LoVo (cell line): ENCODE data around the gene UCK1.

Experiments used
- DNase-seq: peaks from one replicate; pipeline ENCODE4 v3.0.0-alpha.2; 2016; ENCODE audit warnings: low spot score

UCK1 gene

DNA sequence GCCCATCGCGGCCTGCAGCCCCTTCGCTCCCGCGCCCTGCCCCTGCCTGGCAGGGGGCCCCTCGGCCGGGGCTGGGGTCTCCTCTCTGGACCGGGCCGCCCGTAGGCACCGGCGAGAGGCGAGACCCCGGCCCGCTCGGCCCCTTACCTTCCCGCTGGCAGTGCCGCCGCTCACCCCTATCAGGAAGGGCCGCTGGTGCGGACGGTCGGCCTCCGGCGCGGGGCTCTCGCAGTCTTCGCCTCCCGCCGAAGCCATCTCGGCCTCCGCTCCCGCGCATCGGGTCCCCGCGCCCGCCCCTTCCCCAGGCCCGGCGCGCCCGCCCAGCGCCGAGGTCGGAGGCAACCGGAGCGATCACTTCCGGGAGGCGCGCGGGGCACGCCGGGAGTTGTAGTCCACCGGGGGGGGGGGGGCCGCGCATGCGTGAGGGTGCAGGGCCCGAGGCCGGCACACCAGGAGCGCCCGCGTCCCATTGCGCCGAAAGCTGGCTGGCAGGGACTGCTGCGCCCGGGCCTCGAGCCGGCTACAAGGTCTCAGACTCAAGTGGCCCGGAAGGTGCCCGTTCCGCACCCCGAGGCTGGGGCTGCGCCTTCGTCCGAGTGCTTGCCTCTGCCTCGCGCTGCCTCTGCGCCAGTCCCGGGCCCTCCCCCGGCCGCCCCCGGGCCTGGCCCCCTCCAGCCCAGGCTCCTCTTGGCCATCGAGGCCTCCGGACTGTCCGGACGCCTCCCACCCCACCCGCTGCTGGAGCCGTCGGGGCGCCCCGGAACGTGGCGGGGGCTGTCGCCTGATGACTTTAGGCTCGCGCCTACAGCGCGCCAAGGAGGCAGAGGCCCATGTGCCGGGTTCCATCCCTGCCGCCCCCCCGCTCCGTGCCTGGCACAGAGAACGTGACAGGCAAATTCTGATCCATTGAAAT is at the start of gene UCK1:
TSS of gene UCK1 (minus strand) at position 344 of the 913 bp plus-strand sequence. CDS start at position 255, 89 bp downstream.
- peak; percentile 78 for DNase-seq

GRCh38 chr9:131580358-131580757 is 49.3 kb upstream of the UCK1 start:
- no peak for DNase-seq

- DNase-seq: no peak
Measured at GRCh38 chr9:131579789-131580211, 48.7 kb upstream of the UCK1 start.

DNA sequence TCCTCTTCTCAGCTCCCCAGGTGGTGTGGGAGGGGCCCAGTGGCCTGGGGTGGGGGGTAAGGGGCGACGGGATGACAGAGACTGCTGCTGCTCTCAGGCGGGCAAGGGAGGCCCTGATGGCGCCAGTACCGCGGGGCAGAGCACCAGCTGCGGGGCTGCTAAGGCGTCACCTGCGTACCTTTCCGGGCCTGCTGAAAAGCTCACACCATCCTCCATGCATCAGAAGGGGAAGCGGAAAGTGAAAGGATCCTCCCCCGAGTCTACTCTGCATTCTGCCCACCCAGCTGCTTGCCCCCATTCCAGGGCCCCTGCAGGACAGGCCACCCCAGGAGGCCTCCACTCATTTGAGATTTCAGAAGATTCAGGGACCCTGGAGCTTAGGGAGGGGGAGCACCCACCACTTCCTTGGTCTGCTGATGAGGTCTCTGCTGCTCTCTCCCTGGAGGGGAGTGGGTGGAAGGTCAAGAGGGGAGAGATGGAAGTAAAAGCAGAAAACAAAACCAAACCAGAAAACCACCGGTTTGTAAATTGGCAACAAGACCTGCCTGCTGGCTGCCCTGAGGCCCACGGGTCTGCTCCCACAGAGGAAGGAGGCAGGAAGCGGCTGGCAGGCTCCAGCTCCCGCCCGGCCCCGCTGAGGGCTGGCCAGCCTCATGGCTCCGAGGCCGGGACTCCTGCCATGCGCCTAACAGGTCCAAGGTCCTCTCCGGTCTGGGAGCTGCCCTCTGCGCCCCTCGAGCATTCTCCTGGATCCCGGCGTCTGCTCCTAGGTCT is 47.9 kb upstream of the UCK1 start:
- no peak for DNase-seq

- DNase-seq: no peak
Measured at GRCh38 chr9:131578021-131578420, 47.0 kb upstream of the UCK1 start.

DNA sequence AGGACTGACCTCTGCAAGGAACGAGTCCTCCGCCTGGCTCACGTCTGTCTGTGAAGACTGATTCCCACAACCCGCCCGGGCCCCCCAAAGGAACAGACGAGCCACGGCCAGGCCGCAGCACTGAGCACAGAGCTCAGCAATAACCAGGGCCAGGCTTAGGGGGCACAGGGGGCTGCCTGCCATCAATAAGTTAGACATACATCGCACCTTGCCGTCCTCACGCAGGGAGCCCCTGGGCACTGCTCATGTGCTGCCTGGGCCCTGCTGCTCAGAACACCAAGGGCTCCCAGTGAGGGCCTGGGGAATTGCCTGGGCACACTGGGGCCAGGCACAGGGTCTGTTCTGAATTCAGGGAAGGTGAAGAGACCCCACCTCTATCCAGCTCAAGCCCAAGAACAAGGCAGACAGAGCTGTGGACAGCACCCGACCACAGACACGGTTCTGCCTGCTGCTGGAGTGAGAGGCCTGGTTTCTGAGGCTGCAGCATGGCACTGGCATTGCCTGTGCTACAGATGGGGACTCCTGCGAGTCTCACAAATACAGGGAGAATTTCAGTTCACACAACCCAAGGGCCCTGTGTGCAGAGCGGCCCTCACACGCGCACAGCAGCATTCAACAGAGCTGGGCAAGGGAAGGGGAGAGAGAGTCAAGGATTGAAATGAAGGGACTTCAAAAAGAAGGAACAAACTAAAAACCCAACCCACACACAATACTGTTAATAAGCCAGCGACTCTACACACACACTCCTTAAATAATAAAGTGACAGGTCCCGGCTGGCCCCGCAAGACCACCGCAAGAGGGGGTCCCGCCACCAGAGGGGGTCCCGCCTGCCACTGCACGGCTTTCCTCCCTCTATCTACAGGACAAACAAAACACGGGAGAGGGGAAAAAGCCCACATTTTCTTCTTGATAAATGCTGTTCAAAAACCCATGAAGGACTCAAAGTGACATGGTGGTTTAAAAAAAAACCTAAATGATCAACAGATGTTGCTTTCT is 46.2 kb upstream of the UCK1 start:
- no peak for DNase-seq

GRCh38 chr9:131575946-131576853 is 45.1 kb upstream of the UCK1 start:
- DNase-seq: no peak

DNA sequence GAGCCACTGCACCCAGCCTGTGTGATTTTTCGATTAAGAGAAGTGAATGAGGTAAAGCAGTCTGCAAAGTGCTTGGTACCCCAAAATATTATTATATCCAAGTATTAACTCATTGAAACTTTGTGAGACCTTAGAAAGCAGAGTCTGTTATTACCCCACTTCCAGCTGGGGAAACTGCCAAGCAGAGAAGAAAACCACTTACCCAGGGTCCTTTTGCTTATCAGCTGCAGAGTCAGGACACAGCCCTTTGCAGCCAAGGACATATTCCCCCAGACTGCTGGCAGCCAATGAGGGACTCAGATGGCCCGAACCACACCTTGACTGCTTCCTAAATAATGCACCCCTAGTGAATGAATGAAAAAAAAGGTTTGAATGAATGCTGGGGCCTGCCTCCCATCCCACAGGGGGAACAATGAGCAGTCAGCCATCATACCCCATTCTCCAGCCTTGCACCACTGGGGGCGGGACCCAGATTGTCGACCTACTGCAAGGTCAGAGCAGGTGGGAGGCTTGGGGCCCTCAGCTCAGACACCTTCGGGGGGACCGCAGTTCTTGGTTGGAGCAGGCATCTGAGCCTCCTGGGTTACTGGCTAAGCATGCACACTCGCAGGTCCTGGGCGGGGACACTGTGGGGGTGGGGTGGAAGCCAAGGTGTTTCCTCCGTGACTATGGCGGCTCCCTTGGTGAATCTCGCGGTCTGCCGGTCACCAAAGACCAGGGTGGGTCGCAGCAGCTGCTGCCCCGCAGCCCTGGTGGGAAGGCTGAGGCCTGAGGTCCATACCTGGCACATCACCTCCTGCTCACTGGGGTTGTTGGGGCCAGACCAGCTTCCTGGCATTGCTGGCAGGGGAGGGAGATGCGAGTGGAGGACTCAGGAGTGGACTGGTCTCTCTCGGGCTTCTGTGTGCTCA is 43.9 kb upstream of the UCK1 start:
- no peak for DNase-seq

DNA sequence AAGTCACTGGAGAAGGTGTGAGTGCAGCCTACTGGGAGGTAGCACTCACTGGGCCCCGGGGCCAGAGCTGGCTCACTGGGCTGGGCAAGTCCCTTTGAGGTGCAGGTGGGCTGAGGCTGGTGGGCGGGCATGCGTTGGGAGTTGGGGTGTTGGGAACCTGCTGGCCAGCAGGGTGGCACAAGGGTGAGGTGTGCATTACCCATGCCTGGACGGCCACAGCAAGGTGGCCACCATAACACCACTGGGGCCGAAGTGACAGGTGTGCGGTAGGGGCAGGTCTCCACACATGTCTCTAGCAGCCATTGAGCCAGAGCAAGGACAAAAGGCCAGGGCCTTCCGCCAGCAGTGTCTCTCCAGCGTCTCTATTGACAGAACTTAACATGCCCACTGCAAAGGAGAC is 36.8 kb upstream of the UCK1 start:
- DNase-seq: no peak

GRCh38 chr9:131566158-131566557 is 35.1 kb upstream of the UCK1 start:
- DNase-seq: no peak

GRCh38 chr9:131565369-131565768 is 34.3 kb upstream of the UCK1 start:
- no peak for DNase-seq

DNA sequence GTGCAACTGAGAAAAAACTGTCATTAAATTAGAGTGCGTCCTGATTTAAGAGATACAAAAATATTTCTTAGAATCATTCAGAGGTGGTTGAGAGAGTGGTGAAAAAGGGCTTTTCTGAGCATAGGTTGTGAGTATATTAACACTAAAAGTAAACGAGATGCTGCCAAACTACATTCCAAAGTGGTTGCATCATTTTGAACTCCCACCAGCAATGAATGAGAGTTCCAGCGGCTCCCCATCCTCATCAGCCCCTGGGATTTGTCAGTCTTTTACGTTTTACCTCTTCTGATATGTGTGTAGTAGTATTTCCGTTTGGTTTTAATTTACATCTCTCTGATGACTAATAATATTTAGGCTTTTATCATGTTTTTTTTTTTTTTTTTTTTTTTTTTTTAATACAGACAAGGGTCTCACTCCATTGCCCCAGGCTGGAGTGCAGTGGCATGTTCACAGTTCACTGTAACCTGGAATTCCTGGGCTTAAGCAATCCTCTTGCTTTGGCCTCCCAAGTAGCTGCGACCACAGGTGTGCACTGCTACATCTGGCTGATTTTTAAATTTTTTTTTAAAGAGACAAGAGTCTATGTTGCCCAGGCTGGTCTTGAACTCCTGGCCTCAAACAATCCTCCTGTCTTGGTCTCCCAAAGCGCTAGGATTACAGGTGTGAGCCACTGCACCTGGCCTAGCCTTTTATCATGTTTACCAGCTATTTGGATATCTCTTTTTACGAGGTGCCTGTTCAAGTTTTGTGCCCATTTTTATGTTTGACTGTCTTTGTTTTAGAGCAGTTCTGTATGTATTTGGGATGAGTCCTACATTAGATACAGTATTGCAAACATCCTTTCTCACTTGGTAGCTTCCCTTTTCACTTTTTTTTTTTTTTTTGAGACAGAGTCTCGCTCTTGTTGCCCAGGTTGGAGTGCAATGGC is 31.2 kb upstream of the UCK1 start:
- peak; percentile 15 for DNase-seq

DNA sequence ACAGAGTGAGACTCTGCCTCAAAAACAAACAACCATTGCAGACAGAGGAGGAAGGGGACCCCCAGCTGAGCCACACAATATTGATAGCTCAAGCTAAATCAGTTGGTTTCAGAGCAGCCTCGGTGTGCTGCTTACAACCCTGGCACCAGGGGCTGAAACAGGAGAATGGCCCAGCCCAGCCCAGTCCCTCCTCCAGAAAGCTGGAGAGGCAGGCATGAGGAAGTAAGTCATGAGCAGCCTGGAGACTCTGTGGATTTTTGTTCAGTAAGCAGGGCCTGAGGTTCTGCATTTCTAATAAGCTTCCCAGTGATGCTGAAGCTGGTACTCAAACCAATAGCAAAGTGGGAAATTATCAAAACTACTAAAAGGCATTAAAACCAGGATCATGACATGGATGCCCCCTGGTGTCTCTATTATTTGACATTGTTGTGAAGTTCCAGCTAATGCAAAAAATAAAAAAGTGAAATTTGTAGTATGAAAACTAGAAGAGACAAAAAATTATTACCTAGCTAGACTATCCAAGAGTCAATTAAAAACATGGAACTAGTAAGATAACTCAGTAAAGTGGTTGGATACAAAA is 28.4 kb upstream of the UCK1 start:
- DNase-seq: no peak

- no peak for DNase-seq
Measured at GRCh38 chr9:131557855-131558548, 26.9 kb upstream of the UCK1 start.

DNA sequence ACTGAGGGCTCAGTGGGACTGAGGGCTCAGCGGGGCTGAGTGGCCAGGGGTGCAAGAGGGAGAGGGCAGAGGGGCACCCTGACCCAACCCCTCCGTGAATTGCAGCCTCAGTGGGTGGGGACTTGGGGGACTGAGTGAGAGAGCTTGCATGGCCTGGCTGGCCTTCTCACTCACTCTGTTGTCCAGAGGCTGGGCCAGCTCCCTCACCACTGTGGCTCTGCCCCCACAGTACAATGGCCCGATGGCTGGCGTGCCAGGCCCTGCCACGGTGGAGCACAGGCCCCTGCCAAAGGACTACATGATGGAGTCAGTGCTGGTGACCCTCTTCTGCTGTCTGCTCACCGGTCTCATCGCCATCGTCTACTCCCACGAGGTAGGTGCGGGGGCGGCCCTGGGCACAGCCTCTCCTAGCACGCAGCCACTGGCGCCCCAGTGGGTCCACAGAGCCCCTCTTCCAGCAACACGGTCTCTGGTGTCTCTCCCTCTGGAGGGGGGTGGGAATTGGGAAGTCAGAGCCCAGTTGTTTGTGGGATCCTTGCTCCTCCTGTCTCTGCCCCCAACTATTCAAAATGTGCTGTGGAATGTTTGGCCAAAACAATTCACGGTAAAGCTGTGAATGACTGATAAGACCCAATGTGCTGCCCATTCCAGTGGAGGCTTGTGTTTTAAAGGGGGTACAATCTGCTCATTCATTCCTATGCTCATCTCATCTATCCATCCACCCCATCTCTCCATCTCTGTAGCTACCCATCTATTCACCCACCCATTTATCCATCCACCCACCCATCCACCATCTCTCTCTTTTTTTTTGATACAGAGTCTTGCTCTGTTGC is 25.0 kb upstream of the UCK1 start:
- DNase-seq: no peak

GRCh38 chr9:131554843-131555351 is 23.8 kb upstream of the UCK1 start:
- DNase-seq: no peak
